Erythroblast (primary cell): ENCODE data around the gene SSTR4.

Source experiments
- GATA1 ChIP-seq: IDR thresholded peaks from 2 replicates; pipeline ENCODE4 v1.6.1; 2011; ENCODE audit warnings: low read depth, mild to moderate bottlenecking, control low read depth, low read length, moderate library complexity
- POLR2A ChIP-seq: IDR thresholded peaks from 2 replicates; pipeline ENCODE4 v1.6.1; 2011; ENCODE audit warnings: mild to moderate bottlenecking, low read length

DNA sequence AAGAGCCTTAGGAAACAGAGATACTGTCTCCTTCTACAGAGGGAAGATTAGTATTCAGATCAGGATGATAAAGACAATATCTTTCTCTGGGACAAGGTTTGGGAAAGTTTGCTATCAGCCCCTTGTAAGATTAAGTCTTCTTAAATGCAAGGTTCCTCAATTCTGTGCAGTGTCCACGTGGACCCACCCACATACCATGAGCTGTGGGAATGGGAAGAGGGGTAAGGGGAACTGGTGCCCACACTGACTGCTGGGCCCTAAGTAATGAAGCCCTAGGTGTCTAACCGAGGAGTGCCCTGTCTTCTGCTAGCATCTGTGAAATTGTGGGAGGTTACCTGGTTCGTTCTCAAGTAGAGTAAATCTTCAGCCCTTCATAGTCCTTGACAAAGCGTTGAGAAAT is 5.8 kb upstream of the SSTR4 start:
- TF ChIP-seq POLR2A (no peak), GATA1 (no peak)
